ENCODE measurements around the gene CMTM5.

CMTM5 gene

GRCh38 chr14:23359167-23359626 is 17.6 kb upstream of the CMTM5 start:
- no peak for DNase-seq (ENCODE audit: insufficient read length)
- TF ChIP-seq TAF1 (IDR thresholded peaks at IDR 0.05; ENCODE audit: borderline replicate concordance, low read depth, low read length) (no peak), POLR2AphosphoS5 (IDR thresholded peaks at IDR 0.05; ENCODE audit: low read depth, low read length) (no peak)
- FAIRE-seq, result no peak

DNA sequence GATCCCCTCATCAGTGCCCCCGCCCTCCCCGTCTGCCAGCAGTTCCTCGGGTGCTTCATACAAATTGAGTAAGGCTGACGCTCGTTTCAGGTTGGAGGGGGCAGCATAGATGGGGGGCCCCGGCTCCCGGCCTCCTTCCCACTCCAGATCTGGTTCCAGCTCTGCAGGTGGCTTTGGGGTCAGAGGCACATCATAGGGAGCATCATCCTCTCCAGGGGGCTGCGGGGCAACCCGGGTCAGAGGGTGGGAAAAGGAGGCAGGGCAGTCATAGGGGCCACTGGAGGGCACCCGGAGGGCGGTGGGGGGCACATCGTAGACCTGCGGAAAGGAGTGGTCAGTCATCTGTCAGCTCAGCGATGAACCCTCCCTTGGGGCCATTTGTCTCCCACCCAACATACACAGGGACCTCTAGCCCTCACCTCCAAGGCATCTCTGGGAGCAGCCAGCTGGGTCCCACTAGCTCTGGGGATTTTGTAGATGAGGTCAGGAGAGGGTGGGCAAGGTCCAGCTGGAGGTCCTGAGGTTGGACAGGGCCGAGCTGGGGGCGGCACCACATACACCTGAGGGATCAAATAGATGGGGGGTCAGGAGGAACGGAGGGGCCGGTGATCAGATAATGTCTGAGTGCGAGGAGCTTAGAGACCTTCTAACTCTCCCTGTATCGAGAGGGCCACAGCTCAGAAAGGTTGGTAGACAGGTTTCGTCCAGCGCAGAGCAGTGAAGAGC is 17.0 kb upstream of the CMTM5 start:
- FAIRE-seq (no peak), DNase-seq (ENCODE audit: insufficient read length) (no peak)
- TF ChIP-seq TAF1 (IDR thresholded peaks at IDR 0.05; ENCODE audit: borderline replicate concordance, low read depth, low read length), result no peak
- no peak for TF ChIP-seq POLR2AphosphoS5 (IDR thresholded peaks at IDR 0.05; ENCODE audit: low read depth, low read length)
- no peak for TF ChIP-seq POLR2A (IDR thresholded peaks at IDR 0.05; ENCODE audit: low read depth, low read length)

DNA sequence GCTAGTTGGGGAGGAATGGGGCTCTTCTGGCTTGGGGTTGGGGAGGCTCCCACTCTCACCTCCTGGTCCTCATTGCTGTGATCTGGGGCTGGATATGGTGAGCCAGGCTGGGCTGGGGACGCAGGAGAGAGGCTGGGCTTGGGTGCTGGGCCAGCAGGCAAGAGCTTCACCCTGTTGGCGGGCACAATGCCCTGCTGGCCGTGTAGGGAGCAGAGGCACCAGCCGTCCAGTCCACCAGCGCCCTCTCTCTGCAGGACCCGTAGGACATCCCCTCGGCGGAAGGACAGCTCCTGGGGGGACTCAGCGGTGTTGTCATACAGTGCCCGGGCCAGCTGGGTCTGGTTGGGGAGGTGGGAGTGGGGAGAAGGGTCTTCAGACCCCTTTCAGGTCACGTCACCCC is 16.4 kb upstream of the CMTM5 start:
- DNase-seq (ENCODE audit: insufficient read length), result no peak
- TF ChIP-seq POLR2A (IDR thresholded peaks at IDR 0.05; ENCODE audit: low read depth, low read length) (no peak), POLR2AphosphoS5 (IDR thresholded peaks at IDR 0.05; ENCODE audit: low read depth, low read length) (no peak), TAF1 (IDR thresholded peaks at IDR 0.05; ENCODE audit: borderline replicate concordance, low read depth, low read length) (no peak)
- no peak for FAIRE-seq

DNA sequence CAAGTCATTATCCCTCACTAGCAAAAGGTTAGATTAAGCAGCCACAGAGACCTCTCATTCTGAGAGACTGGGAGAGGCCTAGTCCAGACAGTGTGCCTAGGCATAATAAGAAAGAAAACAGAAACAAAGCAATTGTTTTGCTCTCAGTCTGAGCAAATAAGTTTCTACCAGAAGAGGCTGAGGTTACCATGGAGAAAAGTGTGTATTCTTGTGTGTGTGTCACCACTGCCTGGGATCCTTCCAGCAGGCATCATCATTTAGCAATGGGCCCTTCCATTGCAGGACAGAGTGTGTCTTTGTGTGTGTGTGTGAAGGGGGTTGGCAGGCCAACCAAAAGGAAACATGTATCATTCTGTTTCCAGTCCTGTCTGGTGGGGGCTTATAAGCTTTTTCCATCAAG is 15.5 kb upstream of the CMTM5 start:
- FAIRE-seq (peak; percentile 14), DNase-seq (ENCODE audit: insufficient read length) (no peak)
- TF ChIP-seq POLR2AphosphoS5 (IDR thresholded peaks at IDR 0.05; ENCODE audit: low read depth, low read length) (no peak), TAF1 (IDR thresholded peaks at IDR 0.05; ENCODE audit: borderline replicate concordance, low read depth, low read length) (no peak), POLR2A (IDR thresholded peaks at IDR 0.05; ENCODE audit: low read depth, low read length) (no peak)

DNA sequence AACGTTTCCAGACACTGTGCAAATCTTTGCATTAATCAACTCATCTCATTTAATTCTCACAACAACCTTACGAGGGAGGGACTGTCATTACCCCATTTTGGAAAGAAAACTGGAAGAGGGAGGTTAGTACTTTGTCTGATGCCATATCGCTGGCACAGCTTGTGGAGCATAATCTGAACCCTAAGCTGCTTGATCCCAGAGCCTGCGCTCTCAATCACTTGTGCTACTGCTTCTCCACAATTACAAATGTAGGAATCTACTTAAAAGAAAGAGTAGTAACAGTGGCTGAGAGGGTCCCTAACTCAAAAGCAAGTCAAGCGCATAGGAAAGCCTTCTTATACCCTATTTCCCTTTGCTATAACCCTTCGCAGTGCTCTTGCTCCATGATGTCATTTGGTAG is 15.1 kb upstream of the CMTM5 start:
- TF ChIP-seq TAF1 (IDR thresholded peaks at IDR 0.05; ENCODE audit: borderline replicate concordance, low read depth, low read length) (no peak), POLR2AphosphoS5 (IDR thresholded peaks at IDR 0.05; ENCODE audit: low read depth, low read length) (no peak), POLR2A (IDR thresholded peaks at IDR 0.05; ENCODE audit: low read depth, low read length) (no peak)
- no peak for FAIRE-seq

GRCh38 chr14:23362200-23362599 is 14.6 kb upstream of the CMTM5 start:
- TF ChIP-seq POLR2A (IDR thresholded peaks at IDR 0.05; ENCODE audit: low read depth, low read length) (no peak), TAF1 (IDR thresholded peaks at IDR 0.05; ENCODE audit: borderline replicate concordance, low read depth, low read length) (no peak), POLR2AphosphoS5 (IDR thresholded peaks at IDR 0.05; ENCODE audit: low read depth, low read length) (no peak)
- FAIRE-seq (no peak), DNase-seq (ENCODE audit: insufficient read length) (no peak)

More for the DNA sequence above, 15.1 kb upstream of the CMTM5 start:
- DNase-seq (ENCODE audit: insufficient read length), result no peak

GRCh38 chr14:23364164-23365035 is 12.4 kb upstream of the CMTM5 start:
- TF ChIP-seq POLR2AphosphoS5 (IDR thresholded peaks at IDR 0.05; ENCODE audit: low read depth, low read length), result no peak
- no peak for DNase-seq (ENCODE audit: insufficient read length)
- FAIRE-seq, result no peak

GRCh38 chr14:23365036-23365731 is 11.7 kb upstream of the CMTM5 start, which contains the start of gene EFS:
TSS of gene EFS (minus strand) at chr14:23365172. CDS start at chr14:23365025, 147 bp downstream.
- TF ChIP-seq POLR2A (IDR thresholded peaks at IDR 0.05; ENCODE audit: low read depth, low read length) (no peak), POLR2AphosphoS5 (IDR thresholded peaks at IDR 0.05; ENCODE audit: low read depth, low read length) (no peak), TAF1 (IDR thresholded peaks at IDR 0.05; ENCODE audit: borderline replicate concordance, low read depth, low read length) (no peak)
- DNase-seq (ENCODE audit: insufficient read length), result no peak
- FAIRE-seq, result no peak

DNA sequence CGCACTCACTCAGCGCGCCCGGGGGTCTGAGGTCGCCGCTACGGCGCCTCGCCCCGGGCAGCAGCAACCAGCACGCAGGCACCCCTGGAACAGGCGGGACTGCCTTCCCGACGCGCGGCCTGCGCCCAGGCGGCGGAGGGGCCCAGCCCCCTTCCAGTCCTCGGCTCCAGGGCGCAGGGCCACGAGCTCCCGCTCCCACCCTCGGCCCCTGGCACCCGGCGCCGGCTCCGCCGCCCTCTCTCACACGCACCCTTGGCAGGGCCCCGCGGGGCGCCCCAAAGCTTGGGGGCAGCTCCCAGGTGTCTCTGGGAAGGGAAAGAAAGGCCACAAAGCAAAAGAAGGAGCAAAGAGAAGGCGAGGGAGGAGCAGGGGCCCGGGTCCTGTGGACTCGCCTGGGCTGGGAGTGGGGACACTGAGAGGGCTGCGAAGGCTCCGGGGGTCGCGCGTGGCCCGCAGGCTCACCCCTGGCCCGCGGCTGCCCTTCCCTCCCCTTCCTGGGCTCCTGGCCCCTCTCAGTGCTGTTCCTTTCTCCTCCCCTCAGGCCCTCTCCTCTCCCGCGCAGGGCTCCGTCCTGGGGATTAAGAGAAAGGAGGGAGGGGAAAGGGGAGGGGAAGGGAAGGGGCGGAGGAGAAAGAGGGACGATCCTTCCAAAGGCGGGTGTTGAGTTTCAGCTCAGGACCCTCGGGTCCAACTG is 11.0 kb upstream of the CMTM5 start:
- FAIRE-seq (no peak), DNase-seq (ENCODE audit: insufficient read length) (no peak)
- TF ChIP-seq TAF1 (IDR thresholded peaks at IDR 0.05; ENCODE audit: borderline replicate concordance, low read depth, low read length), result no peak
- TF ChIP-seq POLR2AphosphoS5 (IDR thresholded peaks at IDR 0.05; ENCODE audit: low read depth, low read length), result no peak
- no peak for TF ChIP-seq POLR2A (IDR thresholded peaks at IDR 0.05; ENCODE audit: low read depth, low read length)

DNA sequence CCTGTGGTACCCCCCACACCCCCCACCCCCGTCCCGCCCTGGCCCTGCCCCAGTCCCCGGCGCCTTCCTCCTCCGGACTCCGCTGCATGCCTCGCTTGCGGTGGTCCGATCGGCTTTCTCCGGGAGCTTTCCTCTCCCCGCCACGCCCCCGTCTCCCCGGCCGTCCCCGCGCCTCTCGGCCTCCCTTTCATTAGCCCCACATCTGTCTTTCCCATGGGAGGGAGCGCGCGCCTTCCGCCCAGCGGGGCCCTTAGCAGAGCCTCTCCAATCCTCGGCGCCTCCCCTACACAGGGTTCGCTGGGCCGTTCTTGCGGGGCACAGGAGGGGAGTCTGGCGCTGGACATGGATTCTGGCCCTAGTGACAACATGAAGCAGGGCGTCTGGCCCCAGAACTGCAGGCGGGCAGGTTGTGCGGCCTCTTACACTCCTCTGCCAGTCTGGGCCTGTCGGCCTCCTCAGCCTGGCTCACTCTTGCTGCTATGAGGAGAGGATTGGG is 10.4 kb upstream of the CMTM5 start:
- DNase-seq (ENCODE audit: insufficient read length) (no peak), FAIRE-seq (no peak)
- no peak for TF ChIP-seq TAF1 (IDR thresholded peaks at IDR 0.05; ENCODE audit: borderline replicate concordance, low read depth, low read length)

DNA sequence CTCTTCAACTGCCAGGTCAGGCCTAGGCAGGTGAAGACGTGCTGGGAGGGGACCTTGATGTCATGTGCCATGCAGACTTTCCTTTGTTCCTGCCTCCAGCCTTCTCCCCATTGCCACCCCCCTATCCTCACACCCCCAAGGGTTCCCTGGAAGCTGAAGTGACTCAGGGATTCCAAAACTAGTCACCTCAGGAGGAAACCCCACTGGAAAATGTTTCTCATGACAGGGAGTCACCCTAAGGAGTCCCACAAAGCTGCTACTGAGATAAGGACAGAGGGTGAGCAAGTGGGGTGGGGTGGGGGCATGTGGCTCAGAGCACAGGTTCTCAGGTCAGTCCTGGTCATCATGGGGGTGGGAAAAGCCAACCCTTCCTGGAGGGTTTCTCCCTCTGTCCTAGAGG is 6.6 kb upstream of the CMTM5 start:
- FAIRE-seq, result no peak
- TF ChIP-seq POLR2A (IDR thresholded peaks at IDR 0.05; ENCODE audit: low read depth, low read length) (no peak), POLR2AphosphoS5 (IDR thresholded peaks at IDR 0.05; ENCODE audit: low read depth, low read length) (no peak), TAF1 (IDR thresholded peaks at IDR 0.05; ENCODE audit: borderline replicate concordance, low read depth, low read length) (no peak)
- DNase-seq (ENCODE audit: insufficient read length), result no peak
